ENCODE data around the gene FHOD3. TPM values are rescaled to one million over a fixed set of nuclear protein-coding genes. Genes with fewer than 3 reads are reported as not detected.

The FHOD3 gene
- total and polyA plus RNA-seq, 7 donors, result 5.4 to 98.2 (median 20.2) TPM

GRCh38 chr18:36649205-36649604 lies 351.7 kb downstream of the FHOD3 start:
- H3K4me3 ChIP-seq, result no peak overlapping the region
- H3K9me3 ChIP-seq, result no peaks in the 10 kb centered on the region
- TF ChIP-seq CTCF (IDR thresholded peaks at IDR 0.05), result no peak
- no peaks in the 10 kb centered on the region for H3K4me1 ChIP-seq
- no peak overlapping the region for H3K27ac ChIP-seq
- H3K36me3 ChIP-seq (ENCODE audit: insufficient read depth in 1 of 2, low read depth in 1 of 2), result no peaks in the 10 kb centered on the region
- ATAC-seq (no peak), DNase-seq (no peak)
- no peaks in the 10 kb centered on the region for H3K27me3 ChIP-seq (ENCODE audit: insufficient read depth in 3 of 3, low read length in 2 of 3)
- intact Hi-C loops (cut with DNase I), result no loop called here
- WGBS, 3 donors, result 83 to 98% (median 88%) methylated on average over 3 of the region's 3 CpGs

GRCh38 chr18:36650266-36650665 lies 352.8 kb downstream of the FHOD3 start:
- Histone ChIP-seq H3K9me3 (no peaks in the 10 kb centered on the region), H3K27me3 (ENCODE audit: insufficient read depth in 3 of 3, low read length in 2 of 3) (no peaks in the 10 kb centered on the region), H3K36me3 (ENCODE audit: insufficient read depth in 1 of 2, low read depth in 1 of 2) (no peaks in the 10 kb centered on the region), H3K4me1 (no peaks in the 10 kb centered on the region), H3K4me3 (no peak overlapping the region), H3K27ac (no peak overlapping the region)
- DNase-seq (no peak), ATAC-seq (no peak)
- WGBS, 3 donors, result 57 to 66% (median 60%) methylated on average over 3 of the region's 3 CpGs
- intact Hi-C loops (cut with DNase I), result no loop called here
- TF ChIP-seq CTCF (IDR thresholded peaks at IDR 0.05), result no peak

- Histone ChIP-seq H3K4me3 (no peak overlapping the region), H3K27ac (no peak overlapping the region), H3K36me3 (ENCODE audit: insufficient read depth in 1 of 2, low read depth in 1 of 2) (no peaks in the 10 kb centered on the region), H3K4me1 (no peaks in the 10 kb centered on the region), H3K27me3 (ENCODE audit: insufficient read depth in 3 of 3, low read length in 2 of 3) (no peaks in the 10 kb centered on the region), H3K9me3 (no peaks in the 10 kb centered on the region)
- WGBS, 3 donors, result 76 to 89% (median 82%) methylated on average over 6 of the region's 6 CpGs
- intact Hi-C loops (cut with DNase I), result no loop called here
- ATAC-seq (no peak), DNase-seq (no peak)
- no peak for TF ChIP-seq CTCF (IDR thresholded peaks at IDR 0.05)
These were observed 353.4 kb downstream of the FHOD3 start for GRCh38 chr18:36650906-36651305.

- no peak overlapping the region for H3K4me3 ChIP-seq
- no peak for TF ChIP-seq CTCF (IDR thresholded peaks at IDR 0.05)
- no peaks in the 10 kb centered on the region for H3K27me3 ChIP-seq (ENCODE audit: insufficient read depth in 3 of 3, low read length in 2 of 3)
- ATAC-seq, result no peak
- H3K27ac ChIP-seq, result no peak overlapping the region
- no peaks in the 10 kb centered on the region for H3K36me3 ChIP-seq (ENCODE audit: insufficient read depth in 1 of 2, low read depth in 1 of 2)
- WGBS, 3 donors, result 82 to 89% (median 87%) methylated on average over 10 of the region's 10 CpGs
- no peaks in the 10 kb centered on the region for H3K9me3 ChIP-seq
- H3K4me1 ChIP-seq, result no peaks in the 10 kb centered on the region
- no peak for DNase-seq
- intact Hi-C loops (cut with DNase I), result no loop called here
These were observed 355.0 kb downstream of the FHOD3 start for GRCh38 chr18:36652503-36652902.

GRCh38 chr18:36653141-36653869 lies 355.8 kb downstream of the FHOD3 start:
- no peaks in the 10 kb centered on the region for H3K27me3 ChIP-seq (ENCODE audit: insufficient read depth in 3 of 3, low read length in 2 of 3)
- H3K9me3 ChIP-seq, result no peaks in the 10 kb centered on the region
- no peaks in the 10 kb centered on the region for H3K4me1 ChIP-seq
- no peak for TF ChIP-seq CTCF (IDR thresholded peaks at IDR 0.05)
- ATAC-seq, result no peak
- WGBS, 3 donors, result 86 to 89% (median 86%) methylated on average over 8 of the region's 8 CpGs
- intact Hi-C loops (cut with DNase I), result no loop called here
- H3K27ac ChIP-seq, result no peak overlapping the region
- no peak overlapping the region for H3K4me3 ChIP-seq
- no peaks in the 10 kb centered on the region for H3K36me3 ChIP-seq (ENCODE audit: insufficient read depth in 1 of 2, low read depth in 1 of 2)
- DNase-seq, result no peak
